HG03460 (cell line): ENCODE data around the gene HS2ST1.
"Not testable (repeated sequence)": the region's sequence is repeated elsewhere in the genome, so short reads cannot be mapped to it uniquely, and the experiment has no call there.

ENCODE experiments used
- ATAC-seq: cut with Tn5 transposase; IDR thresholded peaks from one replicate; pipeline ENCODE4 v1.9.1; 2021; ENCODE audit not compliant: unreplicated experiment

HS2ST1 gene

GRCh38 chr1:87056974-87057373 lies 142.5 kb downstream of the HS2ST1 start:
- ATAC-seq: no peak

GRCh38 chr1:87058343-87058649 lies 143.9 kb downstream of the HS2ST1 start:
- no peak for ATAC-seq

- peak; percentile 52 for ATAC-seq
Measured at GRCh38 chr1:87061742-87062156, 147.3 kb downstream of the HS2ST1 start.

GRCh38 chr1:87062687-87063086 lies 148.3 kb downstream of the HS2ST1 start:
- ATAC-seq: no peak

- no peak for ATAC-seq
Measured at GRCh38 chr1:87064309-87064708, 149.9 kb downstream of the HS2ST1 start.

- no peak for ATAC-seq
Measured at GRCh38 chr1:87064986-87065385, 150.6 kb downstream of the HS2ST1 start.

GRCh38 chr1:87066708-87067107 lies 152.3 kb downstream of the HS2ST1 start:
- ATAC-seq: not testable (repeated sequence)

GRCh38 chr1:87072411-87072810 lies 158.0 kb downstream of the HS2ST1 start:
- no peak for ATAC-seq

- ATAC-seq: no peak
Measured at GRCh38 chr1:87072904-87073303, 158.5 kb downstream of the HS2ST1 start.

GRCh38 chr1:87074001-87074795 lies 159.8 kb downstream of the HS2ST1 start:
- no peak for ATAC-seq

GRCh38 chr1:87077959-87078639 lies 163.7 kb downstream of the HS2ST1 start:
- ATAC-seq: no peak

GRCh38 chr1:87084244-87084836 lies 169.9 kb downstream of the HS2ST1 start:
- peak; percentile 67 for ATAC-seq

- ATAC-seq: no peak
Measured at GRCh38 chr1:87086120-87086519, 171.7 kb downstream of the HS2ST1 start.

- ATAC-seq: no peak
Measured at GRCh38 chr1:87089070-87089736, 174.8 kb downstream of the HS2ST1 start.

- ATAC-seq: no peak
Measured at GRCh38 chr1:87089823-87090222, 175.4 kb downstream of the HS2ST1 start.

GRCh38 chr1:87091425-87091824 lies 177.0 kb downstream of the HS2ST1 start:
- no peak for ATAC-seq

- no peak for ATAC-seq
Measured at GRCh38 chr1:87092846-87093245, 178.4 kb downstream of the HS2ST1 start.

GRCh38 chr1:87093286-87093685 lies 178.9 kb downstream of the HS2ST1 start:
- no peak for ATAC-seq

GRCh38 chr1:87094238-87094637 lies 179.8 kb downstream of the HS2ST1 start:
- ATAC-seq: no peak

- no peak for ATAC-seq
Measured at GRCh38 chr1:87100271-87100670, 185.8 kb downstream of the HS2ST1 start.

GRCh38 chr1:87103074-87103473 lies 188.6 kb downstream of the HS2ST1 start:
- ATAC-seq: no peak

GRCh38 chr1:87104140-87104539 lies 189.7 kb downstream of the HS2ST1 start:
- no peak for ATAC-seq
